ENCODE data around the gene SLC2A4RG.

SLC2A4RG gene

DNA sequence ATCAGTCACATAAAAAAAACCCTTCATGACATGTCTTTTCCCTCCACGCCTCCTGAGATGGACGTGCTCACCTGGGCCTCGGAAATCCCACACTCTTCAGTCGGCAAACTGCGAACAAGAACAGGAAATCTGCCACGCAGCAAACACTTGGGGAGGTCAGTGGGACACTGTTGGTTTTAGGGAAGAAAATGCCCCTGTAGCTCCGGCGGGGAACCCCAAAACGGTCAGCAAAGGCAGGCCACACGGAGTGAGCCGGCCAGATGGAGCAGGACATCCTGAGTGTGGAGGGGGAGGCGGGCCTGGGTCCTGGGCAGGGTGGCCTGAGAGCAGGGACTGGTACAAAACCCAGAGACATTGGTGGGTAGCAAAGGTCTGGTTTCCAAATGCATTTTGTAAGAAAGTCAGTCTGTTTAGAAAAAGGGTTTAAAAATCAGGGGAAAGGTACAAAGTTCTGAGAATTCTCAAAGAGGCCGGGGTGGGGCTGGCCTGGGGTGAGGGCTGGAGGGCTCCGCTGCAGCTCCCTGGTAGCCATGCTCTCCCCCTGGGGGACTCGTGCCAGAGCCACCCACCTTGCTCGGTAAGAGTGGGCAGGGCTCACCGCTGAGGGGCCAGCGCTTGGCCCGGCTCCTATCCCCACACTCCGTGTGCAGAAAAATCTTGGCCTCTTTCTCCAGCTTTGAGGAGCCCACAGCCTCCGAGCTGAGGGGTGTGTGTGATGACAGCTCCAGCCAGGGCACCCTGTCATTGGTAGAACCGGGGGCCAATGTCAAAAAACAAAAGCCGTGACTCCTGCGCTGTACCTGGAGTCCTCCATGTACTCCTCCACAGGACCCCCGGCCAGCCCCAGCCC lies 5.2 kb downstream of the SLC2A4RG start:
- Histone ChIP-seq H3K4me3 (ENCODE audit: low read depth, low read length) (no peak overlapping the region), H3K27ac (ENCODE audit: low read depth, low read length) (no peak overlapping the region), H3K27me3 (ENCODE audit: insufficient read depth, low read length) (no peaks in the 10 kb centered on the region), H3K36me3 (ENCODE audit: insufficient read depth, low read length) (peaks cover 4% of the 10 kb centered on the region; the same call in 1 of the 2 replicates), H2AFZ (ENCODE audit: low read length, unreplicated experiment) (no peak overlapping the region), H3K4me1 (ENCODE audit: control insufficient read depth, insufficient read depth, low read length, unreplicated experiment) (peaks cover 9% of the 10 kb centered on the region), H3K79me2 (ENCODE audit: control insufficient read depth, insufficient read depth, low read length, unreplicated experiment) (peaks cover 9% of the 10 kb centered on the region)

- Histone ChIP-seq H2AFZ (ENCODE audit: low read length, unreplicated experiment) (no peak overlapping the region), H3K4me3 (ENCODE audit: low read depth, low read length) (no peak overlapping the region), H3K36me3 (ENCODE audit: insufficient read depth, low read length) (peaks cover 4% of the 10 kb centered on the region; the same call in 1 of the 2 replicates), H3K27me3 (ENCODE audit: insufficient read depth, low read length) (no peaks in the 10 kb centered on the region), H3K4me1 (ENCODE audit: control insufficient read depth, insufficient read depth, low read length, unreplicated experiment) (peaks cover 9% of the 10 kb centered on the region), H3K27ac (ENCODE audit: low read depth, low read length) (no peak overlapping the region), H3K79me2 (ENCODE audit: control insufficient read depth, insufficient read depth, low read length, unreplicated experiment) (peaks cover 9% of the 10 kb centered on the region)
Measured at GRCh38 chr20:63745424-63745805, 5.8 kb downstream of the SLC2A4RG start.

GRCh38 chr20:63745961-63746731 lies 6.6 kb downstream of the SLC2A4RG start:
- Histone ChIP-seq H3K27ac (ENCODE audit: low read depth, low read length) (no peak overlapping the region), H3K4me3 (ENCODE audit: low read depth, low read length) (no peak overlapping the region), H3K27me3 (ENCODE audit: insufficient read depth, low read length) (no peaks in the 10 kb centered on the region), H2AFZ (ENCODE audit: low read length, unreplicated experiment) (no peak overlapping the region), H3K4me1 (ENCODE audit: control insufficient read depth, insufficient read depth, low read length, unreplicated experiment) (peaks cover 9% of the 10 kb centered on the region), H3K36me3 (ENCODE audit: insufficient read depth, low read length) (peaks cover 4% of the 10 kb centered on the region; the same call in 1 of the 2 replicates), H3K79me2 (ENCODE audit: control insufficient read depth, insufficient read depth, low read length, unreplicated experiment) (peaks cover 8% of the 10 kb centered on the region)

- H3K36me3 ChIP-seq (ENCODE audit: insufficient read depth, low read length), result peaks cover 4% of the 10 kb centered on the region; the same call in 1 of the 2 replicates
- no peaks in the 10 kb centered on the region for H3K27me3 ChIP-seq (ENCODE audit: insufficient read depth, low read length)
- H3K27ac ChIP-seq (ENCODE audit: low read depth, low read length), result no peak overlapping the region
- peaks cover 2% of the 10 kb centered on the region for H3K79me2 ChIP-seq (ENCODE audit: control insufficient read depth, insufficient read depth, low read length, unreplicated experiment)
- no peak overlapping the region for H3K4me3 ChIP-seq (ENCODE audit: low read depth, low read length)
- peaks cover 3% of the 10 kb centered on the region for H3K4me1 ChIP-seq (ENCODE audit: control insufficient read depth, insufficient read depth, low read length, unreplicated experiment)
- no peak overlapping the region for H2AFZ ChIP-seq (ENCODE audit: low read length, unreplicated experiment)
Measured at GRCh38 chr20:63746751-63747315, 7.3 kb downstream of the SLC2A4RG start.

DNA sequence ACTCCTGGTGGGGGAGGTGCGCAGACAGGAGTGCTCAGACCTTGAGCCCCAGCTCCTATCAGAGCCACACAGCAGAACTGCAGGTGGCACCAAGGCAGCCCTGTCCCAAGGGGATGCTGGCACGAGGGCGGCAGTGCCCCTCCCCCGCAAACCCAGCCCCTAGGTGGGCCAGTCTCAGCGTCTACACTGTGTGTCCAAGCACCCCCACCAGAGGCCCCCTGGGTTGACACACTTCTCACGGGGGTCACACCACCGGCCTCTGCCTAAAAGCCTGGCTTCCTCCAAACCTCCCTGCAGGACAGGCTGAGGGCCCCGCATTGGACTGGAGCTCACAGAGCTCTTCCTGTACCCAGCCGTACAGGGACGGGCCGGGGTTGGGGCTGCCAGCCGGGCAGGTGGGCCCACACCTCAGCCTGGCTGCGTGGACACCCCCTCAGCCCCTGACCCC lies 8.1 kb downstream of the SLC2A4RG start:
- Histone ChIP-seq H3K79me2 (ENCODE audit: control insufficient read depth, insufficient read depth, low read length, unreplicated experiment) (no peaks in the 10 kb centered on the region), H2AFZ (ENCODE audit: low read length, unreplicated experiment) (no peak overlapping the region), H3K4me3 (ENCODE audit: low read depth, low read length) (no peak overlapping the region), H3K27me3 (ENCODE audit: insufficient read depth, low read length) (no peaks in the 10 kb centered on the region), H3K27ac (ENCODE audit: low read depth, low read length) (no peak overlapping the region), H3K4me1 (ENCODE audit: control insufficient read depth, insufficient read depth, low read length, unreplicated experiment) (no peaks in the 10 kb centered on the region), H3K36me3 (ENCODE audit: insufficient read depth, low read length) (peaks cover 2% of the 10 kb centered on the region; the same call in 1 of the 2 replicates)

GRCh38 chr20:63748070-63748933 lies 8.7 kb downstream of the SLC2A4RG start:
- Histone ChIP-seq H3K27ac (ENCODE audit: low read depth, low read length) (no peak overlapping the region), H3K79me2 (ENCODE audit: control insufficient read depth, insufficient read depth, low read length, unreplicated experiment) (no peaks in the 10 kb centered on the region), H3K4me1 (ENCODE audit: control insufficient read depth, insufficient read depth, low read length, unreplicated experiment) (no peaks in the 10 kb centered on the region), H3K4me3 (ENCODE audit: low read depth, low read length) (no peak overlapping the region), H2AFZ (ENCODE audit: low read length, unreplicated experiment) (no peak overlapping the region), H3K27me3 (ENCODE audit: insufficient read depth, low read length) (no peaks in the 10 kb centered on the region), H3K36me3 (ENCODE audit: insufficient read depth, low read length) (no peaks in the 10 kb centered on the region)

GRCh38 chr20:63748934-63749270 lies 9.3 kb downstream of the SLC2A4RG start:
- no peaks in the 10 kb centered on the region for H3K36me3 ChIP-seq (ENCODE audit: insufficient read depth, low read length)

GRCh38 chr20:63749597-63750508 lies 10.3 kb downstream of the SLC2A4RG start:
- H3K4me3 ChIP-seq (ENCODE audit: low read depth, low read length), result no peak overlapping the region
- no peak overlapping the region for H3K27ac ChIP-seq (ENCODE audit: low read depth, low read length)

More at GRCh38 chr20:63748934-63749270, 9.3 kb downstream of the SLC2A4RG start:
- H3K4me1 ChIP-seq (ENCODE audit: control insufficient read depth, insufficient read depth, low read length, unreplicated experiment), result no peaks in the 10 kb centered on the region
- H3K79me2 ChIP-seq (ENCODE audit: control insufficient read depth, insufficient read depth, low read length, unreplicated experiment), result no peaks in the 10 kb centered on the region
- H3K27me3 ChIP-seq (ENCODE audit: insufficient read depth, low read length), result no peaks in the 10 kb centered on the region
- no peak overlapping the region for H3K27ac ChIP-seq (ENCODE audit: low read depth, low read length)
- no peak overlapping the region for H2AFZ ChIP-seq (ENCODE audit: low read length, unreplicated experiment)
- no peak overlapping the region for H3K4me3 ChIP-seq (ENCODE audit: low read depth, low read length)

DNA sequence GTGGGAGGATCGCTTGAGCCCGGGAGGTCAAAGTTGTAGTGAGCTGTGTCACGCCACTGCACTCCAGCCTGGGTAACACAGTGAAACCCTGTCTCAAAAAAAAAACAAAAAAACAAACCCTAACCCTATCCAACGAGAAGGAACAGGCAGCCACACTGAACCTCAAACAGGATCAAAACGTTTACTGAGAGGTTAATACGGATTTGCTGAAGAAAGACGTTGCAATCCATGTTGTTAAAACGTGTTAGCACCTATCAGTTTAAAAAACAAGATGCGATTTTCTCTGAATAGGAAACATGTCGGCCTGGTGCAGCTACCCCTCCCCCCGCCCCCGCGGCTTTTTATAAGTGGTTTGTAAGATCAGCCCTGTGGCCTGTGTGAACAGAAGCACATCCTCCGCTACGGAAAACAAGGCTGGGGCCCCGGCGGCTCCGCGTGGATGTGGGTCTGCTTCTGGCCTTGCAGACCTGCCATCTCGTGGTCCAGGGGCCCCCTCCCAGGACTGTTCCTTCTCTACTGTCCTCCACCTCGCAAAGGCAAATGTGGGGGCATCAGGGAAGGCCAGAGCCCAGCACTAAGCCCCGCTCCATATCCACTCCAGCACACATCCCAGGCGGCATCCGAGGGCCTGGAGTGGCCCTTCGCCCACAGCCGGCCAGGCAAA lies 11.4 kb downstream of the SLC2A4RG start:
- H3K27ac ChIP-seq (ENCODE audit: low read depth, low read length), result no peak overlapping the region
- no peaks in the 10 kb centered on the region for H3K27me3 ChIP-seq (ENCODE audit: insufficient read depth, low read length)
- no peaks in the 10 kb centered on the region for H3K4me1 ChIP-seq (ENCODE audit: control insufficient read depth, insufficient read depth, low read length, unreplicated experiment)
- H3K79me2 ChIP-seq (ENCODE audit: control insufficient read depth, insufficient read depth, low read length, unreplicated experiment), result no peaks in the 10 kb centered on the region
- H2AFZ ChIP-seq (ENCODE audit: low read length, unreplicated experiment), result no peak overlapping the region
- no peak overlapping the region for H3K4me3 ChIP-seq (ENCODE audit: low read depth, low read length)
- no peaks in the 10 kb centered on the region for H3K36me3 ChIP-seq (ENCODE audit: insufficient read depth, low read length)

More at GRCh38 chr20:63749597-63750508, 10.3 kb downstream of the SLC2A4RG start:
- H3K27me3 ChIP-seq (ENCODE audit: insufficient read depth, low read length), result no peaks in the 10 kb centered on the region
- H2AFZ ChIP-seq (ENCODE audit: low read length, unreplicated experiment), result no peak overlapping the region
- no peaks in the 10 kb centered on the region for H3K4me1 ChIP-seq (ENCODE audit: control insufficient read depth, insufficient read depth, low read length, unreplicated experiment)
- H3K79me2 ChIP-seq (ENCODE audit: control insufficient read depth, insufficient read depth, low read length, unreplicated experiment), result no peaks in the 10 kb centered on the region
- no peaks in the 10 kb centered on the region for H3K36me3 ChIP-seq (ENCODE audit: insufficient read depth, low read length)
